Mammary epithelial cell (primary cell): ENCODE results near the gene CYP27C1.

Experiments
- EZH2 ChIP-seq: IDR thresholded peaks from 2 replicates; pipeline ENCODE4 v1.6.1; 2012; ENCODE audit warnings: low read length, inconsistent platforms, borderline replicate concordance
- TF ChIP-seq, protein P1 (sequence below), 2 donors: IDR thresholded peaks in 1 of 2; conservative IDR thresholded peaks in 1 of 2; 2 replicates each; pipeline ENCODE4 v1.5.1; 2011 to 2012; ENCODE audit warnings: inconsistent platforms in 2 of 2, low read length in 2 of 2, mild to moderate bottlenecking in 2 of 2, control low read depth in 1 of 2, low read depth in 1 of 2; ENCODE audit not compliant: insufficient read depth in 1 of 2; ENCODE audit errors: extremely low read depth in 1 of 2

DNA sequence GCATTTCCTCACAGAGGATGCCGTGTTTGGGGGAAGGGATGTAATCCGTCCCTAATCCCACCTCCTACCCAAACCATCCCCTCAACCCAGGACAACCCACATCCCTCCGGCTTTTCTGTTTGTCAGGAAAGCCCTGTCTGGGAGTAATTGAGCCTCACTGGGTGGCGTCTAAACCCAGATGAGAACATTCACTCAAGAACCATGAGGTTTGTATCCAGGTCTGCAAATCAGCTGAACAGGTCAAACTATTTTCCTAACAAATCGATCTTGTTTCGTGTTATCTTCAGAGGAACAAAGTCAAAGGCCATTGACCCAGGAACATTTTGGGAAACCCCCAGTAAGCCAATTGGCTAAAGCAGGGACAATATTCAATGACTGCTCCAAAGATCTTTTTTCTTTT, 25.7 kb downstream of the CYP27C1 start:
- TF ChIP-seq, protein P1, sequence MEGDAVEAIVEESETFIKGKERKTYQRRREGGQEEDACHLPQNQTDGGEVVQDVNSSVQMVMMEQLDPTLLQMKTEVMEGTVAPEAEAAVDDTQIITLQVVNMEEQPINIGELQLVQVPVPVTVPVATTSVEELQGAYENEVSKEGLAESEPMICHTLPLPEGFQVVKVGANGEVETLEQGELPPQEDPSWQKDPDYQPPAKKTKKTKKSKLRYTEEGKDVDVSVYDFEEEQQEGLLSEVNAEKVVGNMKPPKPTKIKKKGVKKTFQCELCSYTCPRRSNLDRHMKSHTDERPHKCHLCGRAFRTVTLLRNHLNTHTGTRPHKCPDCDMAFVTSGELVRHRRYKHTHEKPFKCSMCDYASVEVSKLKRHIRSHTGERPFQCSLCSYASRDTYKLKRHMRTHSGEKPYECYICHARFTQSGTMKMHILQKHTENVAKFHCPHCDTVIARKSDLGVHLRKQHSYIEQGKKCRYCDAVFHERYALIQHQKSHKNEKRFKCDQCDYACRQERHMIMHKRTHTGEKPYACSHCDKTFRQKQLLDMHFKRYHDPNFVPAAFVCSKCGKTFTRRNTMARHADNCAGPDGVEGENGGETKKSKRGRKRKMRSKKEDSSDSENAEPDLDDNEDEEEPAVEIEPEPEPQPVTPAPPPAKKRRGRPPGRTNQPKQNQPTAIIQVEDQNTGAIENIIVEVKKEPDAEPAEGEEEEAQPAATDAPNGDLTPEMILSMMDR (conservative IDR thresholded peaks at IDR 0.05 in 1 of 2, IDR thresholded peaks at IDR 0.05 in 1 of 2; ENCODE audit: extremely low read depth in 1 of 2, insufficient read depth in 1 of 2, low read depth in 1 of 2, low read length in 2 of 2): no peak
- no peak for TF ChIP-seq EZH2
